SH-SY5Y (cell line): ENCODE measurements around the gene ZNF804B.

ENCODE experiments used
- GATA2 ChIP-seq: IDR thresholded peaks from 2 replicates; pipeline ENCODE4 v1.6.1; 2011; ENCODE audit warnings: mild to moderate bottlenecking, low read depth, low read length
- GATA3 ChIP-seq: IDR thresholded peaks from 2 replicates; pipeline ENCODE4 v1.6.1; 2011; ENCODE audit warnings: low read depth, mild to moderate bottlenecking, low read length, moderate library complexity

GRCh38 chr7:89053130-89053529, 293.6 kb downstream of the ZNF804B start:
- TF ChIP-seq GATA2 (no peak), GATA3 (no peak)
